ENCODE data around the gene LRP1.

DNA sequence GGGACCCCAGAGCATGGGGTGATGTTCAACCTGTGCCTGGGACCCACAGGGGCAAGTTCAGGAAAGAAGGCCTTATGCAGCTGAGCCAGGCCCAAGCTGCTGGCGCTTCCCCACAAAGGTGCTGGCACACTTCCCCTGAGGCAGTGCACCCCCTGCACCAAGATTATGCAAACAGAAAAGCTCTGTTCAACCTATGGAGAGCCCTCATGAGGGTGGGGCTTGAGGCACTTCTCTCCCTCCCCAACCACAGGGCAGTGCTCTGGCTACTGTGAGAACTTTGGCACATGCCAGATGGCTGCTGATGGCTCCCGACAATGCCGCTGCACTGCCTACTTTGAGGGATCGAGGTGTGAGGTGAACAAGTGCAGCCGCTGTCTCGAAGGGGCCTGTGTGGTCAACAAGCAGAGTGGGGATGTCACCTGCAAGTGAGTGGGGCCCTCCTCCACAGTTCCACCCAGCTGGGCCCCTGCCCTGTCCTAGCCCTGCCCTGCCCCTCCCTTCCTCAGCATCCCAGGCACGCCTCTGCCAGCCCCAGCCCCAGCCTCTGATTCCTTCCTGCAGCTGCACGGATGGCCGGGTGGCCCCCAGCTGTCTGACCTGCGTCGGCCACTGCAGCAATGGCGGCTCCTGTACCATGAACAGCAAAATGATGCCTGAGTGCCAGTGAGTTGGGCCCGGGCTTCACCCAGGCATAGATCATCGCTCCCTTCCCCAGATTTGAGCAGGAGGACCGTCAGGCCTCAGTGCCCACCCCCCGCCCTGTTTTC lies 82.8 kb downstream of the LRP1 start:
- no peak for TF ChIP-seq EZH2 (IDR thresholded peaks at IDR 0.05; ENCODE audit: low read length, unreplicated experiment)
- TF ChIP-seq, protein P1, sequence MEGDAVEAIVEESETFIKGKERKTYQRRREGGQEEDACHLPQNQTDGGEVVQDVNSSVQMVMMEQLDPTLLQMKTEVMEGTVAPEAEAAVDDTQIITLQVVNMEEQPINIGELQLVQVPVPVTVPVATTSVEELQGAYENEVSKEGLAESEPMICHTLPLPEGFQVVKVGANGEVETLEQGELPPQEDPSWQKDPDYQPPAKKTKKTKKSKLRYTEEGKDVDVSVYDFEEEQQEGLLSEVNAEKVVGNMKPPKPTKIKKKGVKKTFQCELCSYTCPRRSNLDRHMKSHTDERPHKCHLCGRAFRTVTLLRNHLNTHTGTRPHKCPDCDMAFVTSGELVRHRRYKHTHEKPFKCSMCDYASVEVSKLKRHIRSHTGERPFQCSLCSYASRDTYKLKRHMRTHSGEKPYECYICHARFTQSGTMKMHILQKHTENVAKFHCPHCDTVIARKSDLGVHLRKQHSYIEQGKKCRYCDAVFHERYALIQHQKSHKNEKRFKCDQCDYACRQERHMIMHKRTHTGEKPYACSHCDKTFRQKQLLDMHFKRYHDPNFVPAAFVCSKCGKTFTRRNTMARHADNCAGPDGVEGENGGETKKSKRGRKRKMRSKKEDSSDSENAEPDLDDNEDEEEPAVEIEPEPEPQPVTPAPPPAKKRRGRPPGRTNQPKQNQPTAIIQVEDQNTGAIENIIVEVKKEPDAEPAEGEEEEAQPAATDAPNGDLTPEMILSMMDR (conservative IDR thresholded peaks at IDR 0.05; ENCODE audit: low read depth, low read length), result no peak
- TF ChIP-seq EZH2phosphoT487 (IDR thresholded peaks at IDR 0.05; ENCODE audit: borderline replicate concordance, low read length), result no peak
